T-cell (primary cell): ENCODE data around the gene ROBO1. TPM values are rescaled to one million over a fixed set of nuclear protein-coding genes. Genes with fewer than 3 reads are reported as not detected.

Source experiments
- ATAC-seq, 4 experiments: fragments of 200-7000 bp in 3 of 4; fragments of 150-1000 bp in 1 of 4; cut with Tn5 transposase; replicated peaks in 1 of 4; 1 replicate in 3 of 4; 2 replicates in 1 of 4; pipeline ENCODE4 v1.10.0; 2021; ENCODE audit warnings: moderate library complexity in 3 of 4, mild to moderate bottlenecking in 2 of 4, moderate number of reproducible peaks in 1 of 4
- CTCF ChIA-PET, 2 donors: fragments of 300-600 bp; sonication (Branson Sonifier 250); formaldehyde crosslinking; loops; one replicate each; lab custom pipeline; 2022; ENCODE audit warnings: antibody characterized with exemption in 2 of 2; lab: Charles Lee
- POLR2A ChIA-PET, 2 donors: fragments of 300-600 bp; sonication (Branson Sonifier 250); formaldehyde crosslinking; loops; one replicate each; lab custom pipeline; 2022; ENCODE audit warnings: antibody characterized with exemption in 2 of 2; lab: Charles Lee
- DNase-seq, 35 experiments: peaks; one replicate each; pipeline versions ENCODE4 v3.0.0 to v3.0.0-alpha.2; 2013 to 2023
- H3K27ac ChIP-seq: one replicate; pipeline ENCODE4 v1.5.1; 2013; ENCODE audit warnings: low read length
- H3K27me3 ChIP-seq, 2 experiments: replicated peaks in 1 of 2; 1 replicate in 1 of 2; 2 replicates in 1 of 2; pipeline versions ENCODE4 v1.6.1 to v1.7.0; 2013; ENCODE audit warnings: low read length in 1 of 2, mixed read lengths in 1 of 2; ENCODE audit not compliant: control insufficient read depth in 2 of 2, insufficient read depth in 2 of 2; ENCODE audit errors: extremely low read depth in 1 of 2
- H3K36me3 ChIP-seq, 2 donors: 1 replicate in 1 of 2; 2 replicates in 1 of 2; pipeline versions ENCODE4 v1.6.1 to v1.7.0; 2013; ENCODE audit warnings: low read length in 1 of 2; ENCODE audit not compliant: control insufficient read depth in 2 of 2, insufficient read depth in 1 of 2; ENCODE audit errors: extremely low read depth in 1 of 2
- H3K4me1 ChIP-seq, 2 experiments: 1 replicate in 1 of 2; 2 replicates in 1 of 2; pipeline versions ENCODE4 v1.6.1 to v1.7.0; 2013; ENCODE audit warnings: low read length in 2 of 2, mixed read lengths in 1 of 2; ENCODE audit not compliant: insufficient read depth in 2 of 2, control insufficient read depth in 1 of 2; ENCODE audit errors: extremely low read depth in 1 of 2
- H3K4me3 ChIP-seq, 2 donors: 1 replicate in 1 of 2; 2 replicates in 1 of 2; pipeline versions ENCODE4 v1.5.1 to v1.7.0; 2013; ENCODE audit warnings: mild to moderate bottlenecking in 2 of 2, low read length in 1 of 2, moderate library complexity in 1 of 2; ENCODE audit not compliant: control insufficient read depth in 1 of 2; ENCODE audit errors: extremely low read depth in 1 of 2
- H3K9me3 ChIP-seq: 2 replicates; pipeline ENCODE4 v1.7.0; 2013
- H3K27ac Mint-ChIP-seq, 2 donors: one replicate each; pipeline ENCODE4 v1.8.0; 2020 to 2021; ENCODE audit warnings: mild to moderate bottlenecking in 2 of 2, mixed read lengths in 2 of 2
- H3K27me3 Mint-ChIP-seq, 2 donors: one replicate each; pipeline ENCODE4 v1.8.0; 2021 to 2022; ENCODE audit warnings: mixed read lengths in 2 of 2
- H3K36me3 Mint-ChIP-seq: one replicate; pipeline ENCODE4 v1.8.0; 2021; ENCODE audit warnings: mixed read lengths
- H3K4me1 Mint-ChIP-seq, 3 donors: one replicate each; pipeline ENCODE4 v1.8.0; 2020 to 2022; ENCODE audit warnings: mixed read lengths in 3 of 3, mild to moderate bottlenecking in 1 of 3
- H3K4me3 Mint-ChIP-seq, 3 donors: one replicate each; pipeline ENCODE4 v1.8.0; 2020 to 2022; ENCODE audit warnings: mild to moderate bottlenecking in 3 of 3, mixed read lengths in 3 of 3, moderate library complexity in 3 of 3
- H3K9me3 Mint-ChIP-seq, 3 donors: one replicate each; pipeline ENCODE4 v1.8.0; 2020 to 2022; ENCODE audit warnings: mixed read lengths in 3 of 3
- WGBS: methylation state at CpG from one replicate; pipeline ENCODE4 v1.1.5; 2013; ENCODE audit warnings: missing lambda C conversion rate; ENCODE audit not compliant: insufficient coverage; 5-methylcytosine and 5-hydroxymethylcytosine counted together
- total RNA-seq, 35 experiments: library from RNA in 6 of 35; stranded (reverse) in 6 of 35; fragments of 120-200 nt in 1 of 35; gene quantifications; one replicate each; pipeline versions ENCODE4 v1.2.1 to v1.2.4 and lab custom pipeline; 2013 to 2026

Gene ROBO1
- total RNA-seq, 5 donors from 2014 or later (not counting 1 experiment from before 2014, with no cell fraction given): 0.20 to 2.4 (median 1.7) TPM

DNA sequence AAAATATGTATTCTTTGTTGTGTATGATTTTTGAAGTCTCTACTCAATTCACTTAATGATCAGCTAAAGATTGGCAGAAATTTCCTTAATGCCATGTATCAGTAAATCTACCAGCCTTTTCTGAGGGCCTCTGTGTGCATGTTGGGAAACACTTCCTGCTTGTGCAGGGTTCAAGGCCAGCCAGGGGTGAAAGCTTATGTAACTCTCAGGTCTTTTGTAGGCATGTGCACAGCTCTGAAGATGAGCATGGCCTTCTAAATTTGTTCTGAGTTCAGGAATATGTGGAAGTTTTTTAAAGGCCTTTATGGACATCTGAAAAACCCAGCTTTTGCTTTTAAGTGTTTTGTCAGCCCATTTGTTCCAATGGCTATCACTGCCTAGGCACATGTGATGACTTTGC is 82.7 kb downstream of the ROBO1 start:
- no peaks in the 10 kb centered on the region for H3K36me3 Mint-ChIP-seq
- peaks cover 8 to 19% (median 18%) of the 10 kb centered on the region in 3 donors for H3K9me3 Mint-ChIP-seq
- no peak overlapping the region for H3K4me3 Mint-ChIP-seq
- Histone ChIP-seq H3K36me3 (no peaks in the 10 kb centered on the region), H3K9me3 (no peaks in the 10 kb centered on the region), H3K4me3 (no peak overlapping the region), H3K4me1 (no peaks in the 10 kb centered on the region), H3K27me3 (no peaks in the 10 kb centered on the region), H3K27ac (no peak overlapping the region)
- ATAC-seq (no peak), DNase-seq (no peak)
- H3K27ac Mint-ChIP-seq: no peak overlapping the region
- H3K27me3 Mint-ChIP-seq: no peaks in the 10 kb centered on the region
- no peaks in the 10 kb centered on the region for H3K4me1 Mint-ChIP-seq
- ChIA-PET CTCF (no interaction called here), POLR2A (no interaction called here)

DNA sequence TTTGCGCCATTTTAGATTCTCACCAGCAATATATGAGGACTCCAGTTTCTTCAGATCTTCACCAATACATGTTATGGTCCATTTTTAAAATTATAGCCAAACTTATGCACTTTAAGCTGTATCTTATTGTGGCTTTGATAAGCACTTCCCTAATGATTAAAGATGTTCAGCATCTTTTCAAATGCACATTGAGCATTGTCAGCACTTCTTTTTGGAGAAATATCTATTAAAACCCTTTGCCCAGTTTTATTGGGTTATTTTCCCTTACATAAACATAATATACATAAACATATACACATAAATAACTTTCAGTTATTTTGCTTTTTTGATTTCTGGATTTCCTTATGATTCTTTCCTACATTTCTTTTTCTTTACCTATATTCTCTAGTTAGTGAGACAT is 83.8 kb downstream of the ROBO1 start:
- Mint-ChIP-seq H3K36me3 (no peaks in the 10 kb centered on the region), H3K9me3 (peaks cover 11 to 18% (median 17%) of the 10 kb centered on the region in 3 donors), H3K4me3 (no peak overlapping the region), H3K4me1 (no peaks in the 10 kb centered on the region), H3K27ac (no peak overlapping the region), H3K27me3 (no peaks in the 10 kb centered on the region)
- no CpG with 5 or more reads among the region's 1 CpG for WGBS
- DNase-seq (no peak), ATAC-seq (no peak)
- no peak overlapping the region for H3K27ac ChIP-seq
- ChIA-PET POLR2A (no interaction called here), CTCF (no interaction called here)
- H3K4me1 ChIP-seq: no peaks in the 10 kb centered on the region
- H3K9me3 ChIP-seq: no peaks in the 10 kb centered on the region
- no peaks in the 10 kb centered on the region for H3K36me3 ChIP-seq
- no peaks in the 10 kb centered on the region for H3K27me3 ChIP-seq
- H3K4me3 ChIP-seq: no peak overlapping the region

DNA sequence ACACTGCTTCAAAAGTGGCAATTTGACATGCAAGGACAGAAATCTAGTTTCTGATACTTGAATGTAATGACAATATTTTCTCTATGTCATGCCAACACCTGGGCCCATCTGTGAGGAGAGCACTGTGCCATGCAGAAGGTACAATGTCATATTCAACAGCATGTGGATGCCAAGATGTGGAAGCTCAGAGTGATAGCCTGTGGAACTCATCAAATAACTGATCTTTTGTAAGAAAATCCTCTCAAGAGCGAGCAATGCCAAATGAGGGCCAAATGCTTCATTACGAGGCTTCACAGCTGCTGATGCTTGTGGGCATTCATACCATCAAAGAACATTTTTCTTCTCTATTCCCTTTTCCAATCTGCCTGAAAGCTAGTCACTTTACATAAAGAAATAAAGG is 95.1 kb downstream of the ROBO1 start:
- WGBS: 80% methylated on average over 1 of the region's 2 CpGs
- ATAC-seq: no peak
- H3K36me3 Mint-ChIP-seq: no peaks in the 10 kb centered on the region
- no peak overlapping the region for H3K27ac ChIP-seq
- H3K9me3 Mint-ChIP-seq: peaks cover 6 to 24% (median 20%) of the 10 kb centered on the region in 3 donors
- POLR2A ChIA-PET: no interaction called here
- no peaks in the 10 kb centered on the region for H3K27me3 Mint-ChIP-seq
- no peak for DNase-seq
- H3K27ac Mint-ChIP-seq: no peak overlapping the region
- no peak overlapping the region for H3K4me3 Mint-ChIP-seq
- CTCF ChIA-PET: no interaction called here
- H3K4me3 ChIP-seq: no peak overlapping the region
- H3K9me3 ChIP-seq: no peaks in the 10 kb centered on the region
- H3K4me1 Mint-ChIP-seq: no peaks in the 10 kb centered on the region
- H3K27me3 ChIP-seq: no peaks in the 10 kb centered on the region
- H3K4me1 ChIP-seq: no peaks in the 10 kb centered on the region
- H3K36me3 ChIP-seq: no peaks in the 10 kb centered on the region

DNA sequence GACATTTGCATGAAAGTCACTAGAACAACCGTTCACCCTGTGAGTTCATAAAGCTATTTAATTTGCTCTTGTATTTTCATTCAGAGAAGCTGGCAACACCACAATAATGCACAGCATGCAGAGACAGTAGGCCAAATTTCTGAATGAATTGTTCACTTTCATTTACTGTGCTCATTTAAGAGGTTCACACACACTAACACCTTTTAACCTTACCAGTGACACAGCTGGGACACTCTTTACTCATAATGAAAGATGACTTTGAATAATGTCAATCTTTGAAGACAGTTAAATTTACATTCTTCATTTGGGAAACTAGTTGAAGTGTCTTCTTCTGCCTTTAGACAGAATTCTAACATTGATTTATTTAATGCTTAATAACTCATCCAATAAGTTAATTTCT is 95.7 kb downstream of the ROBO1 start:
- Histone ChIP-seq H3K9me3 (no peaks in the 10 kb centered on the region), H3K27me3 (no peaks in the 10 kb centered on the region), H3K4me3 (no peak overlapping the region), H3K27ac (no peak overlapping the region), H3K36me3 (no peaks in the 10 kb centered on the region), H3K4me1 (no peaks in the 10 kb centered on the region)
- DNase-seq (no peak), ATAC-seq (no peak)
- H3K4me1 Mint-ChIP-seq: no peaks in the 10 kb centered on the region
- H3K27me3 Mint-ChIP-seq: no peaks in the 10 kb centered on the region
- H3K4me3 Mint-ChIP-seq: no peak overlapping the region
- H3K9me3 Mint-ChIP-seq: peaks cover 6 to 21% (median 18%) of the 10 kb centered on the region in 3 donors
- H3K36me3 Mint-ChIP-seq: no peaks in the 10 kb centered on the region
- WGBS: no CpG with 5 or more reads among the region's 1 CpG
- ChIA-PET POLR2A (no interaction called here), CTCF (no interaction called here)
- H3K27ac Mint-ChIP-seq: no peak overlapping the region

DNA sequence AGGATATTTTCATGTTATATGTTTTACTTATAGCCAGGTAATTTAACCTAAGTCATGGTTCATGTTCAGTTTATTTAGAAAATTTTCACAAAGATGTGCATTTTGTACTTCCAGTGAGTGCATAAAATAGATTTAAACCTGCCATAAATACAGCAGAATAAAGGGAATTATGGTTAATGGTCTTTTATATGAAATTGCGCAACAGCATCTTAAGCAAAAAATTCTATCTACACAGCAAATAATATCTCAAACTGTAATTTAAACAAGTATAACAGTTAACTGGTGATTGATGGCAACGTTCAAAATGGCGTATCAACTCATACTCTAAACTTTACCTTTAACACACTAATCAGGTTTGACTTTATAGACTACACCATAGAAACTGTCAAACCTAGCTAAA is 97.6 kb downstream of the ROBO1 start:
- Histone ChIP-seq H3K4me1 (no peaks in the 10 kb centered on the region), H3K27me3 (no peaks in the 10 kb centered on the region), H3K9me3 (no peaks in the 10 kb centered on the region), H3K36me3 (no peaks in the 10 kb centered on the region), H3K27ac (no peak overlapping the region), H3K4me3 (no peak overlapping the region)
- CTCF ChIA-PET: no interaction called here
- H3K36me3 Mint-ChIP-seq: no peaks in the 10 kb centered on the region
- DNase-seq (no peak), ATAC-seq (no peak)
- no peaks in the 10 kb centered on the region for H3K27me3 Mint-ChIP-seq
- H3K27ac Mint-ChIP-seq: no peak overlapping the region
- no CpG with 5 or more reads among the region's 3 CpGs for WGBS
- no peak overlapping the region for H3K4me3 Mint-ChIP-seq
- POLR2A ChIA-PET: no interaction called here
- H3K9me3 Mint-ChIP-seq: peaks cover 6 to 15% (median 12%) of the 10 kb centered on the region in 3 donors
- no peaks in the 10 kb centered on the region for H3K4me1 Mint-ChIP-seq

DNA sequence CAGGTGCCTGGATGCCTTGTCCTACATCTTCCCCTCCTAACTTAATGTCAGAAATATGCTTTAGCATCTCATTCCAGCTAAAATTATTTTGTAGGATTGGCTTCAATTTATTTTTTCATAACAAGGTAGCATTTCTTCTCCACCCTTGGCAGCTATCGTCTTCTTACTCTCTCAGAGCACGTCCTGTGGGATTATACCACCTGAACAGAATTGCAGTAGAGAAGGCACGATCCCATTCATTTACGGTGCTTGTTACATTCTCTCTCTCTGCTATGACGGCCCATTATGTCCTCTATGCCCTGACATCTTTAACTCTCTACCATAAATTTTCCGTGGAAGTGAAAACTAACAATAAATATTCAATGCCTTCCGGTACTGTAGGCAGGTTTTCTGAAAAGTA is 103.3 kb downstream of the ROBO1 start:
- no peak overlapping the region for H3K27ac Mint-ChIP-seq
- H3K27ac ChIP-seq: no peak overlapping the region
- H3K4me3 Mint-ChIP-seq: no peak overlapping the region
- ATAC-seq (no peak), DNase-seq (no peak)
- H3K4me1 Mint-ChIP-seq: no peaks in the 10 kb centered on the region
- H3K36me3 ChIP-seq: no peaks in the 10 kb centered on the region
- no peaks in the 10 kb centered on the region for H3K36me3 Mint-ChIP-seq
- H3K9me3 Mint-ChIP-seq: peaks cover 18 to 28% (median 22%) of the 10 kb centered on the region in 3 donors
- CTCF ChIA-PET: interaction anchor here in 1 of 2 donors (0.6 kb wide), 1 partner anchor 12 kb away, joined by 3 read pairs; no protein-coding TSS in a partner anchor
- POLR2A ChIA-PET: no interaction called here
- H3K9me3 ChIP-seq: no peaks in the 10 kb centered on the region
- 62% methylated on average over 3 of the region's 7 CpGs for WGBS
- no peaks in the 10 kb centered on the region for H3K27me3 Mint-ChIP-seq
- no peaks in the 10 kb centered on the region for H3K27me3 ChIP-seq
- no peak overlapping the region for H3K4me3 ChIP-seq
- H3K4me1 ChIP-seq: no peaks in the 10 kb centered on the region

DNA sequence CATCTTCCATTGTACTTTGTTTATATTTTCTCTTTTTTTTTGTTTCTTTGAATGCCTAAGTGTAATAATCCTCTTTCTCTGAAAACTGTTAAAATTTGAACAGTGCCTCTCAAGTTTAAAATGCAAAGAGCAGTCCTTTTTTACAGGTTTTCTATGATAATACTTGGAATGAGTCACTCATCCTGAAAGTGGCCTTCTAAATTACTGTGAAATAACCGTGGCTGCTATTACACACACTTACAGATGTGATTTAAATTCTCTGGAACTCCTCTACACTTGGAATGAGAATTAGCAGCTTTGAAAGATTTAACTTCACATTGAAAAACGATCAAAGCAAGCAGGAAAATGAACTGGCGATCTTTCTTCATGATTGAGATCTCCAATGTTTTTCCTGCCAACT is 105.9 kb downstream of the ROBO1 start:
- Mint-ChIP-seq H3K9me3 (peaks cover 12 to 21% (median 19%) of the 10 kb centered on the region in 3 donors), H3K27me3 (no peaks in the 10 kb centered on the region)

More for the DNA sequence above, 105.9 kb downstream of the ROBO1 start:
- Histone ChIP-seq H3K4me3 (no peak overlapping the region), H3K36me3 (no peaks in the 10 kb centered on the region), H3K9me3 (no peaks in the 10 kb centered on the region), H3K27me3 (no peaks in the 10 kb centered on the region), H3K4me1 (no peaks in the 10 kb centered on the region), H3K27ac (no peak overlapping the region)
- Mint-ChIP-seq H3K4me3 (no peak overlapping the region), H3K4me1 (no peaks in the 10 kb centered on the region), H3K36me3 (no peaks in the 10 kb centered on the region), H3K27ac (no peak overlapping the region)
- ChIA-PET POLR2A (no interaction called here), CTCF (no interaction called here)
- WGBS: no CpG with 5 or more reads among the region's 3 CpGs
- ATAC-seq (no peak), DNase-seq (no peak)
